ENCODE data around the gene KLHL22. TPM values are rescaled to one million over a fixed set of nuclear protein-coding genes. Genes with fewer than 3 reads are reported as not detected.
A peak's percentile ranks its signal among the peaks of the same experiment; 100 is the strongest.
"Not testable (repeated sequence)": the region's sequence is repeated elsewhere in the genome, so short reads cannot be mapped to it uniquely, and the experiment has no call there.

The KLHL22 gene, protein sequence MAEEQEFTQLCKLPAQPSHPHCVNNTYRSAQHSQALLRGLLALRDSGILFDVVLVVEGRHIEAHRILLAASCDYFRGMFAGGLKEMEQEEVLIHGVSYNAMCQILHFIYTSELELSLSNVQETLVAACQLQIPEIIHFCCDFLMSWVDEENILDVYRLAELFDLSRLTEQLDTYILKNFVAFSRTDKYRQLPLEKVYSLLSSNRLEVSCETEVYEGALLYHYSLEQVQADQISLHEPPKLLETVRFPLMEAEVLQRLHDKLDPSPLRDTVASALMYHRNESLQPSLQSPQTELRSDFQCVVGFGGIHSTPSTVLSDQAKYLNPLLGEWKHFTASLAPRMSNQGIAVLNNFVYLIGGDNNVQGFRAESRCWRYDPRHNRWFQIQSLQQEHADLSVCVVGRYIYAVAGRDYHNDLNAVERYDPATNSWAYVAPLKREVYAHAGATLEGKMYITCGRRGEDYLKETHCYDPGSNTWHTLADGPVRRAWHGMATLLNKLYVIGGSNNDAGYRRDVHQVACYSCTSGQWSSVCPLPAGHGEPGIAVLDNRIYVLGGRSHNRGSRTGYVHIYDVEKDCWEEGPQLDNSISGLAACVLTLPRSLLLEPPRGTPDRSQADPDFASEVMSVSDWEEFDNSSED
- total RNA-seq (2014; rRNA removed; shearing (Covaris generic); ENCODE audit: low replicate concordance), result 11.8 and 23.6 TPM in 2 replicates

DNA sequence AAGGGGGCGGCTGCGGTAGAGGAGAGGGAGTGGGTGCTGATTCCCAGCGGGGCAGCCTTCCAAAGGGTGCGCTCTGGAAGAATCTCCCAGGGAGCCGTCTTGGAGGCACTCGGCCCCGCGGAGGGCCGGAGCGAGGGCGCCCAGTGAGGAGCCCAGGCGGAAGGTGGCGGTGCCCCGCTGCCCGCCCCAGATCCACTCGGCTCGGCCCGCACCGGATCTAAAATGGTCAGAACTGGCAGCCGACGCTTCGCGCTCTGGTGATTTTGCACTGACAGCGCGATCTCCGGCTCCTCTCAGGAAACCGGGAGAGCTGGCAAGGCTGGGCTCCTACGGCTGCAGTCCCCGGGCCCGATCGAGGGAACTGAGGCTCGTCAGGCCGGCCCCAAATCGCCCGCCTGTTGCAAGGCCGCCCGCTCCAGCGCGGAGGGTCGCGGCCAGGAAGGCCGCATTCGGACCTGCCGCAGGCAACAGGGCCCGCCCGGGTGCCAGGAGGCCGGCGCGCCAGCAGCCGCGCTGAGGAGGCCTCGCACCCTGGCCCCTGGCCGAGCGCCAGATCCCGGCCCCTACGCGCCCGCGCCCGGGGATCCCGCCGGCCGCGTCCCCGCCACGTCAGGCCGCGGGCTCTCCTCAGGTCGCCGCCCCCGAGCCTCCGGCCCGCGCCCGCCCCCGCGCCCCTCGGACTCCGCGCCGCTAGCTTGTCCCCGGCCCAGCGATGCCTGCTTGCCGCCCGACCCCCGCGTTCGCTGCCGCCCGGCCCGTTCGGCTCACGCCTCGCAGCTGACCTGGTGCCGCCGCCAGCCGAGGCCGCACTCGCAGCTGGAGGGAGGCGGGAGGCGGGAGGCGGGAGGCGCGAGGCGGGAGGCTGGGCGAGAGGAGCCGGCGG is at the start of gene KLHL22:
Gene KLHL22 (minus strand): TSS at position 818 of the 883 bp plus-strand sequence. CDS start 6,584 bp downstream, outside the sequence.
- DNase-seq (ENCODE audit: low read depth), result peak; percentile 56
- in situ Hi-C loops (cut with HindIII; ENCODE audit: low pct_unique_long_range_greater_than_20kb, low sequenced_read_pairs), result no loop called here

- in situ Hi-C loops (cut with HindIII; ENCODE audit: low pct_unique_long_range_greater_than_20kb, low sequenced_read_pairs); DNase-seq (ENCODE audit: low read depth): not testable (repeated sequence)
These were observed 49.7 kb upstream of the KLHL22 start for GRCh38 chr22:20545318-20545634.

GRCh38 chr22:20542736-20543135 is 47.1 kb upstream of the KLHL22 start:
- in situ Hi-C loops (cut with HindIII; ENCODE audit: low pct_unique_long_range_greater_than_20kb, low sequenced_read_pairs), result no loop called here
- no peak for DNase-seq (ENCODE audit: low read depth)

DNA sequence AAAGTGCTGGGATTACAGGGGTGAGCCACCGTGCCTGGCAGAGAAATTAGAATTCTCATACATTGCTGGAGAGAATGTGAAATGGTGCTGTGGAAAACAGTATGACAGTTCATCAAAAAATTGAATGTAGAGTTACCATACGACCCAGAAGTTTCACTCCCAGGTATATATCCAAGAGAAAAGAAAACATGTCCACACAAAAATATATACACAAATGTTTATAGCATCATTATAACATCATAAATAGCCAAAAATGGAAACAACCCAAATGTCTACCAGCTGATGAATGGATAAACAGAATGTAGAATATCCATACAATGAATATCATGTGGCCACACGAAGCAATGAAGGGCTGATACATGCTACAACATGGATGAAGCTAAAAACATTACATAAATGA is 46.5 kb upstream of the KLHL22 start:
- in situ Hi-C loops (cut with HindIII; ENCODE audit: low pct_unique_long_range_greater_than_20kb, low sequenced_read_pairs), result no loop called here
- DNase-seq (ENCODE audit: low read depth), result no peak

DNA sequence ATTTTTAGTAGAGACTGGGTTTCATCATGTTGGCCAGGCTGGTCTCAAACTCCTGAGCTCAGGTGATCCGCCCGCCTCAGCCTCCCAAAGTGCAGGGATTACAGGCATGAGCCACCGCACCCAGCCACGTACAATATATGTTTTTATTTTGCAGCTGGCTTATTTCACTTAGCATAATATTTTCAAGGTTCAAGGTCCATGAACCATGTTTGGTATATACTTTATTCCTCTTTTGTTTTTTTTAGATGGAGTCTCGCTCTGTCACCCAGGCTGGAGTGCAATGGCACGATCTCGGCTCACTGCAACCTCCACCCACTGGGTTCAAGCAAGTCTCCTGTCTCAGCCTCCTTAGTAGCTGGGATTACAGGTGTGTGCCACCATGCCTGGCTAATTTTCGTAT is 43.3 kb upstream of the KLHL22 start:
- DNase-seq (ENCODE audit: low read depth); in situ Hi-C loops (cut with HindIII; ENCODE audit: low pct_unique_long_range_greater_than_20kb, low sequenced_read_pairs): not testable (repeated sequence)

DNA sequence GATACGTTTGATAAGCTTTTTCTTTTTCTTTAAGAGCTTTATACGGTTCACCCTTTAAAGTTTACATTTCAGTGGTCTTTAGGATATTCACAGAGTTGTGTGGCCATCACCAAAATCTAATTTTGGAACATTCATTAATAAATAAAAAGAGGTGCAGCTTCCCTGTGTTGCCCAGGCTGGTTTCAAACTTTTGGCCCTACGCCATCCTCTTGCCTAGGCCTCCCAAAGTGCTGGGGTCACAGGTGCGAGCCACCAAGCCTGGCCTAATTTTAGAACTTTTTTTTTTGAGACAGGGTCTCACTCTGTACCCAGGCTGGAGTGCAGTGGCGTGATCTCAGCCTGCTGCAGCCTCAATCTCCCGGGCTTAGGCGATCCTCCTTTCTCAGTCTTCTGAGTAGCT is 42.4 kb upstream of the KLHL22 start:
- in situ Hi-C loops (cut with HindIII; ENCODE audit: low pct_unique_long_range_greater_than_20kb, low sequenced_read_pairs), result no loop called here
- no peak for DNase-seq (ENCODE audit: low read depth)

DNA sequence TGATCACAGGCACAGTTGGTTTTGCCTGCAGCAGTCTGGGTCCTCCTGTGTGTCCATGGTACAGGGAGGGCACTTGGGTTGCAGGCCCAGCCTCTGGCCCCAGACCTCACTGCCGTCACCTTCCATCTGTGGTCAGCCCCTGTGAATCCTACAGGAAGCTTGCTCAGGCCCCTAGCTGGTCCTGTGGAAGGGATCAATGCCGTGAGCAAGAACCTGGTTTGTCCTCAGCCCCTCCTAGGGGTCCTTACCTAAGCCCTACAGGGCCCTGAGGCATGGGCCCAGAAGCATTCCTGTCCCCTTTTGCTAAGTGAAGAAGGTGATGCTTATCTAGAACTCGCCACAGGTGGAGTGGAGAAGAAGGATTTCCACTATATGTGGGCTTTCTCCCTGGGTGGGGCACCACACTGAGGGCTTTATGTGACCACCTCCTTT is 41.7 kb upstream of the KLHL22 start:
- in situ Hi-C loops (cut with HindIII; ENCODE audit: low pct_unique_long_range_greater_than_20kb, low sequenced_read_pairs), result no loop called here
- DNase-seq (ENCODE audit: low read depth), result no peak

DNA sequence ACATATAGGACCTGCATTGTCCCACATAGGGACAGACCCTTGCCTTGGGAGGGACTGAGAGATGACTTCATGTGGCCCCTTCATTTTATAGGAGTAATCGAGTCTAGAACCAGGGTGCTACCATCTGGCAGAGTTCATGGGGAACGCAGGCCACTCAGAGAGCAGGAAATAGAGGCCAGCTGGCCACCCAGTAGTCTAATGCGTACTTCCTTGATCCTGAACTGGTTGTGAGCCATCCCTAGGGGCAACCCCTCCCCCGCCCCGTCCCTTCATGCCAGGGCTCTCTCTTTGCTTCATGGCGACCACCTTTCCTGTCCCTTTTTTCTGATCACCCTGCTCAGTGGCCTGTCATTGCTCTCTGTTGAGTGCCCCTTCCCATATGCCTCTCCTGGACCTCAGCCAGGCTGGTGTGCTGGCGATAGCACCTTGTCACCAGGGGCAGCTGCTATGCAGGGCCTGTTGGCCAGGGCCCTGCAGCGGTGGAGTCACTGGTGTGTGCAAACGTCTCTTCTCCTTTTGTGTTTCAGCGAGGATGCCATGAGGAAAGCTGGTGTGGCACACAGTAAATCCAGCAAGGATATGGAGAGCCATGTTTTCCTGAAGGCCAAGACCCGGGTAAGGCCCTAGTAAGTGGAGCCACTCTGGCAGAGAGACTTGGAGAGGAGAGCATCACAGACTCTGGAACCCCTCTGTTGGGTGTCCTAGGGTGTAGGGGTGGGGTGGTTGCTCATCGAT is 41.2 kb upstream of the KLHL22 start:
- in situ Hi-C loops (cut with HindIII; ENCODE audit: low pct_unique_long_range_greater_than_20kb, low sequenced_read_pairs), result no loop called here
- DNase-seq (ENCODE audit: low read depth), result no peak

DNA sequence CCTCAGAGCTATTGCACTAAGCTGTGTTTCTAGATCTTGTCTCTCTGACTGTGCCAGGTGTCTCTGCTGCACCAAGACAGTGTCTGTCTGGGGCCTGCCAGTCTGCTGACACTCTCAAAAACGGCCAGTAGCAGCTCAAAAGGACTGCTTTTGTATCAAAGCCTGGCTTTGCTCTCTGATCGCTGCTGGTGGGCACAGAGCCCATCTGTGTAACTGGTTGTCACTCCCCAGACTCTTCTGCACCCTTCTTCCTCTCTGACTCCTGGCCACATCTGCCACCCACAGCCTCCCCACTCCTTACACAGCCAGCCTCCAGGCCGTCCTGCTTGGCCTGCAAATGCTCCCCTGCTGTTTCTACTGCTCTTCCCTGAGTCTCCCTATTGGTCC is 38.3 kb upstream of the KLHL22 start:
- DNase-seq (ENCODE audit: low read depth), result no peak
- in situ Hi-C loops (cut with HindIII; ENCODE audit: low pct_unique_long_range_greater_than_20kb, low sequenced_read_pairs), result no loop called here

GRCh38 chr22:20533095-20533878 is 37.7 kb upstream of the KLHL22 start:
- no peak for DNase-seq (ENCODE audit: low read depth)
- in situ Hi-C loops (cut with HindIII; ENCODE audit: low pct_unique_long_range_greater_than_20kb, low sequenced_read_pairs), result no loop called here

DNA sequence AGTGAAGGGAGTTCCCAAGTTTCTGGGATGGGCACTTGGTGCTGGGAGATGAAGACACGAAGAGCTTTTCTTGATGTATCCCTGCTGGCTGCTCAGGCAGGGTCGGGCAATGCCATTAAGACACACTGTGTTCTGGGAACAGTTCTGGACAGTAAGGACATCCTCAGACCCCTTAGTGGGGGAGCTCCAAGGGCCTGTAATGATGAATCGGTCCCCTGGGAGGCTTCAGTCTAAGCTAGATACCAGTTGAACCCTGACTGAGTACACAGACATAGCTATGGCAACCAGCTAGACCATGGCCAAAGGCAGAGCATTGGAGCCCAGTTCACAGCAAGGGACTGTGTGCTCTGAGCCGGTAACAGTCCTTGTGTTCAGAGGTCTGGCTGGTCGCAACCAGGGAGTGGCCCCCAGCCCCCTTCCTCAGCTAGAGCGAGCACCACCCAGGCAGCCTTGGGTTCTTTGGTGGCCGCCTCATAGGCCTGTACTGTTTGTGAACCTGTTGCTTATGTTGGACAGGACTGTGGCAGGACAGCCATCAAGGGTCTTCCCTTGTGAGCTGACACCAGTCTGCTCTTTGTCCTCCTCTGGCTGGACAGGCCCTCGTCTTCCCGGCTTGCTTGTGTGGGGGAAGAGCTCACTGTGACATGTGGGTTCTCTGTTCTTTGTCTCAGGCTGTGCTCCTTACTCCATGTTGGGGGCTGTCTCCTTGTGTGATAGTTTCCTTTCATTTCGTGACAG is 36.8 kb upstream of the KLHL22 start:
- in situ Hi-C loops (cut with HindIII; ENCODE audit: low pct_unique_long_range_greater_than_20kb, low sequenced_read_pairs), result no loop called here
- DNase-seq (ENCODE audit: low read depth), result no peak

DNA sequence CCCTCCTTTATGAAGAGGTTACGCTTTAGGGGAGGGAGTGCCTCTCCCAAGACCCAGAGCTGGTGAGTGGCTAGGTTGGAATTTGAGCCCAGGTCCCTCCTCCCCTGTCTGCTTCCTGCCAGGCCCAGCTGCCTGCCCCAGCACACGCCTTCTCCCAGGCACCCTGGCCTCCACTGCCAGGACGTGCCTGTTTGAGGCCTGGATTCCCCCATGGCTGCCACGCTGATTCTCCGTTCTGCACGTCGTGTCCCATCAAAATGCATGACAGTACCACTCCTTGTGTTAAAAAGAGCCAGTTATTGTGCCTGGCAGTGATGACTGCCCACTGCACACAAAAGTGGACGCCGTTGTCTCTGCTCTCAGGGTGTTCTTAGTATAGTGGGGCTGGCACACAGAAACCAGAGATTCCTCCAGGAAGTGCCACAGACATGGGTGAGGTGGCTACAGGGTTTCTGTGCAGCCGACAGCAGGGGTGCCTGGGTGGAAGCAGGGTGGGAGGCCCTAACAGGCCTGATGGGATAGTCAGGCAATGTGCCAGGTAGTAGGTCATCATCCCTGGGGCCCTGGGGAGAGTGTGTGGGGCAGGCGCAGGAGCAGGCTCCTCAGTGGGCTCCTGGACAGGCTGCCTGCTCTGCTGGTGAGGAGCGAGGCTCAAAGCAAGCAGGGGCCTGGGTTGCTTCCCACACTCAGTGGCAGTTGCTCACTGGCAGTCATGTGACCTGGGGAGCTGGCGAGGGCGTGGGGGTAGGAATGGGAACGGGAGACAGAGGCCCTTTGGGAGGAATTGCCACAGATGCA is 36.0 kb upstream of the KLHL22 start:
- DNase-seq (ENCODE audit: low read depth), result peak; percentile 93

GRCh38 chr22:20531154-20531403 is 35.5 kb upstream of the KLHL22 start:
- in situ Hi-C loops (cut with HindIII; ENCODE audit: low pct_unique_long_range_greater_than_20kb, low sequenced_read_pairs), result no loop called here
- no peak for DNase-seq (ENCODE audit: low read depth)

More for the DNA sequence above, 36.0 kb upstream of the KLHL22 start:
- in situ Hi-C loops (cut with HindIII; ENCODE audit: low pct_unique_long_range_greater_than_20kb, low sequenced_read_pairs), result no loop called here

DNA sequence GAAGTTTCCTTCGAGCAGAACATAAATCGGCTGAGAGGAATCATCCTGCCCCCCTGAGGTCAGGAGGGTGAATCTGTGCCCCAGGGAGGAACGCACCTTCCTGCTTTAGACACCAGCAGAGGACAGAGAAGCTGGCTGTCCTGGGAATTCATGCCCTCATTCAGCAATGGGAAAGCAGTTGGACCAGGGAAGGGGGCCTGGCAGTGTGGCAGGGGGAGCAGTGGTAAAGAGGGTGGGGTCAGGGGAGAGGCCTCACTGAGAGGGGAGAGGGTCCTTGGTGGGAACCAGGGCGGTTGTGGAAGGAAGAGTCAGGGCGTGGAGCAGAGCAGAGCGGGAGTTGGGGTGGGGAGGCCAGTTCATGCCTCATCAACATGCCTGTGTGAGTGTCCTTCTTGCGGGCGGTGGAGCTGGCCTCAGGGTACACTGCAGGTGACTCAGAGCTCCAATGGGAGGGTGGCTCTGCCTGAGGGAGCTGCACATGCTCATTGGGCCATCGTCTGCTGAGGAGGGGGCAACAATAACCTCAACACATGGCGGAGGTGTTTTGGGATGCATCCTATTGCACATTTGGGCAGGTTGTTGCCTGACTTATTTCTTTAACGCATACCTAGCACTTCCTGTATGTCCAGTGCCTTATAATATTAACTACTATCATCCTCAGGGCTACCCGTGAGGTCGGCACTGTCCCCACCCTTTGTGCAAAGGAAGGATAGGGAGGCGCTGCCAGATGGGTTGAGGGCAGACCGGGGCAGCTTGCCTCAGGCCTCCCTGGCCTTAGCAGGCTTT is 35.0 kb upstream of the KLHL22 start:
- in situ Hi-C loops (cut with HindIII; ENCODE audit: low pct_unique_long_range_greater_than_20kb, low sequenced_read_pairs), result no loop called here
- peak; percentile 81 for DNase-seq (ENCODE audit: low read depth)

DNA sequence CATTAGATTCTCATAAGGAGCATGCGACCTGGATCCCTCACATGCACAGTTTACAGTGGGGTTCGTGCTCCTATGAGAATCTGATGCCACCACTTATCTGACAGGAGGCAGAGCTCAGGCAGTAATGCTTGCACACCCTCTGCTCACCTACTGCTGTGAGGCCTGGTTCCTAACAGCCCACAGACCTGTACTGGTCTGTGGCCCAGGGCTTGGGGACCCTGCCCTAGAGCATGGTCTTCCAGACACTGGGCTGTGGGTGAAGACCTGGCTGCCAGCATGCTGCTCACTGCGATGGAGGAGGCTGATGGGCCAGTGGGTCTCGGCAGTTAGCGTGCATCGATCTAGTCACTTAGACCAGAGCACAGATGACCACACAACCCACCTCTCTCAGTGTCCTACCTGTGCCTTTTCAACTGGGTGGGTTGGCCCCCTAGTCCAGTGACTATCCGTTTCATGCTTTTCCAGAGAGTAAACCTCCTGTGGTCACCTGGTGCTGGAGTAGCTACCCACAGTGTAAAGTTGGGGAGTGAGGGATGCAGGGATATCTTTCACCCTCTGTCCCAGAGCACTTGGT is 32.9 kb upstream of the KLHL22 start:
- in situ Hi-C loops (cut with HindIII; ENCODE audit: low pct_unique_long_range_greater_than_20kb, low sequenced_read_pairs), result no loop called here
- DNase-seq (ENCODE audit: low read depth), result no peak

All from Caki2 (cell line).